OCI-LY7 (cell line): ENCODE results near the gene ELMO1. TPM values are rescaled to one million over a fixed set of nuclear protein-coding genes. Genes with fewer than 3 reads are reported as not detected.

Source experiments
- BruUV-seq: library from RNA; stranded (reverse); fragments of 400-500 nt; replicated peaks from 2 replicates; lab custom pipeline; 2021; lab: Mats Ljungman, UMichigan
- CTCF ChIA-PET: fragments of 300-600 bp; sonication (Branson Sonifier 250); formaldehyde crosslinking; loops from one replicate; lab custom pipeline; 2022; ENCODE audit warnings: antibody characterized with exemption; ENCODE audit not compliant: unreplicated experiment; lab: Charles Lee
- POLR2A ChIA-PET: fragments of 300-600 bp; sonication (Branson Sonifier 250); formaldehyde crosslinking; loops from one replicate; lab custom pipeline; 2022; ENCODE audit warnings: antibody characterized with exemption; lab: Charles Lee
- DNase-seq: peaks from one replicate; pipeline ENCODE4 v3.0.0-alpha.2; 2015; ENCODE audit warnings: low spot score
- H2AFZ ChIP-seq: fragments of 200-600 bp; sonication (generic), shearing (Covaris generic); 2 replicates; pipeline ENCODE4 v1.6.1; 2014; ENCODE audit warnings: mild to moderate bottlenecking, antibody characterized with exemption, low read length, moderate library complexity
- H3K27ac ChIP-seq: fragments of 200-600 bp; sonication (generic); 2 replicates; pipeline ENCODE4 v1.5.1; 2014; ENCODE audit warnings: mixed run types, low read depth, mild to moderate bottlenecking, moderate library complexity, low read length, inconsistent platforms; ENCODE audit not compliant: poor library complexity, severe bottlenecking
- H3K36me3 ChIP-seq: fragments of 200-600 bp; sonication (generic); 2 replicates; pipeline ENCODE4 v1.6.1; 2014; ENCODE audit warnings: mild to moderate bottlenecking, antibody characterized with exemption, low read length, moderate library complexity, mixed read lengths; ENCODE audit not compliant: insufficient read depth
- H3K4me1 ChIP-seq: fragments of 200-600 bp; sonication (generic); 2 replicates; pipeline ENCODE4 v1.5.1; 2014; ENCODE audit warnings: mild to moderate bottlenecking, low read length; ENCODE audit not compliant: insufficient read depth, poor library complexity, severe bottlenecking
- H3K4me2 ChIP-seq: fragments of 200-600 bp; sonication (generic); 2 replicates; pipeline ENCODE4 v1.6.1; 2014; ENCODE audit warnings: mild to moderate bottlenecking, low read length
- H3K4me3 ChIP-seq: fragments of 200-600 bp; sonication (generic); 2 replicates; pipeline ENCODE4 v1.5.1; 2014; ENCODE audit warnings: mild to moderate bottlenecking, low read depth, low read length; ENCODE audit not compliant: poor library complexity, severe bottlenecking
- H3K79me2 ChIP-seq: fragments of 200-600 bp; sonication (generic); 2 replicates; pipeline ENCODE4 v1.6.1; 2016; ENCODE audit warnings: low read depth, mild to moderate bottlenecking, low read length, moderate library complexity, mixed read lengths; ENCODE audit not compliant: insufficient read depth
- H3K9me2 ChIP-seq: fragments of 200-600 bp; sonication (generic); 2 replicates; pipeline ENCODE4 v1.6.1; 2016; ENCODE audit warnings: mild to moderate bottlenecking, low read length, mixed read lengths; ENCODE audit not compliant: insufficient read depth
- H3K9me3 ChIP-seq: fragments of 200-600 bp; sonication (generic); 2 replicates; pipeline ENCODE4 v1.6.1; 2014; ENCODE audit warnings: mild to moderate bottlenecking, mixed run types, low read length, mixed read lengths
- H4K20me1 ChIP-seq: fragments of 200-600 bp; sonication (generic); 2 replicates; pipeline ENCODE4 v1.6.1; 2014; ENCODE audit warnings: mild to moderate bottlenecking, antibody characterized with exemption, low read length, moderate library complexity, mixed read lengths; ENCODE audit not compliant: insufficient read depth
- EZH2phosphoT487 ChIP-seq: fragments of 200-600 bp; sonication (generic); IDR thresholded peaks from 2 replicates; pipeline ENCODE4 v1.6.1; 2018; ENCODE audit warnings: low read depth, borderline replicate concordance, mild to moderate bottlenecking, mixed run types, antibody characterized with exemption, low read length, moderate library complexity, mixed read lengths
- intact Hi-C: fragments of 100-400 bp; cut with micrococcal nuclease; formaldehyde crosslinking; loops from one replicate; pipeline ENCODE4 v1.10.0; 2022; ENCODE audit not compliant: unreplicated experiment
- total RNA-seq, 2 experiments: library from RNA; depleted of rRNA in 1 of 2; stranded (reverse); fragments of >200 nt in 1 of 2; shearing (Covaris generic) in 1 of 2; gene quantifications; 2 replicates each; pipeline ENCODE4 v1.2.3, GENCODE V29; 2014 to 2022
- TF ChIP-seq, protein P1 (sequence below): fragments of 200-600 bp; sonication (generic); conservative IDR thresholded peaks from 2 replicates; pipeline ENCODE4 v1.5.1; 2014; ENCODE audit warnings: mild to moderate bottlenecking, antibody characterized with exemption, low read length, moderate library complexity, mixed read lengths

ELMO1 gene
- total RNA-seq, 2 experiments from 2014 or later = 101 to 103 TPM

DNA sequence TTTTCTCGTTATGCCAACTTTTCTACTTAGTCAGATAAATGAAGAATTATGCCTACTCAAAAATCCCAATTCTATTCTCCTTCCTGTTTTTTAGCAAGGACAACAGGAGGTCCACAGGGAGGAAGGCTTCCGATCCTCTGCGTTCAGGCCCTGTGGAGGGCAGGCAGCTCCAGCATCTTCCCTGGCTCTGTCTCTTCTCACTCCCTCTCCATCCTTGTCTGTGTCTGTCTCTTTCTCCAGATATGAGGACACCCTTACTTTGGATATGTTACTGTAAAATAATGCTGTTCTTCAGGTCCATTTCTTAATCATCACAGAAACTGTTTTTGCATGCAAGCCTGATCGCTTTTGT is 166.6 kb downstream of the ELMO1 start:
- no peak for DNase-seq
- intact Hi-C loops = no loop called here
- H3K4me3 ChIP-seq = no peak overlapping the region
- H2AFZ ChIP-seq = no peak overlapping the region
- no peak overlapping the region for H3K4me2 ChIP-seq
- H3K79me2 ChIP-seq = peaks cover 62% of the 10 kb centered on the region
- H3K36me3 ChIP-seq = peaks cover 26% of the 10 kb centered on the region; the same call in 1 of the 2 replicates
- no peak overlapping the region for H3K27ac ChIP-seq
- H3K9me2 ChIP-seq = no peaks in the 10 kb centered on the region
- peaks cover 13% of the 10 kb centered on the region; the same call in 1 of the 2 replicates for H4K20me1 ChIP-seq
- H3K9me3 ChIP-seq = no peaks in the 10 kb centered on the region
- ChIA-PET POLR2A (no interaction called here), CTCF (no interaction called here)
- TF ChIP-seq EZH2phosphoT487 = no peak
- TF ChIP-seq, protein P1, sequence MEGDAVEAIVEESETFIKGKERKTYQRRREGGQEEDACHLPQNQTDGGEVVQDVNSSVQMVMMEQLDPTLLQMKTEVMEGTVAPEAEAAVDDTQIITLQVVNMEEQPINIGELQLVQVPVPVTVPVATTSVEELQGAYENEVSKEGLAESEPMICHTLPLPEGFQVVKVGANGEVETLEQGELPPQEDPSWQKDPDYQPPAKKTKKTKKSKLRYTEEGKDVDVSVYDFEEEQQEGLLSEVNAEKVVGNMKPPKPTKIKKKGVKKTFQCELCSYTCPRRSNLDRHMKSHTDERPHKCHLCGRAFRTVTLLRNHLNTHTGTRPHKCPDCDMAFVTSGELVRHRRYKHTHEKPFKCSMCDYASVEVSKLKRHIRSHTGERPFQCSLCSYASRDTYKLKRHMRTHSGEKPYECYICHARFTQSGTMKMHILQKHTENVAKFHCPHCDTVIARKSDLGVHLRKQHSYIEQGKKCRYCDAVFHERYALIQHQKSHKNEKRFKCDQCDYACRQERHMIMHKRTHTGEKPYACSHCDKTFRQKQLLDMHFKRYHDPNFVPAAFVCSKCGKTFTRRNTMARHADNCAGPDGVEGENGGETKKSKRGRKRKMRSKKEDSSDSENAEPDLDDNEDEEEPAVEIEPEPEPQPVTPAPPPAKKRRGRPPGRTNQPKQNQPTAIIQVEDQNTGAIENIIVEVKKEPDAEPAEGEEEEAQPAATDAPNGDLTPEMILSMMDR = no peak
- H3K4me1 ChIP-seq = peaks cover 14% of the 10 kb centered on the region
- no TSS peak for BruUV-seq

GRCh38 chr7:37281368-37282092 is 167.1 kb downstream of the ELMO1 start:
- Histone ChIP-seq H2AFZ (no peak overlapping the region), H3K27ac (no peak overlapping the region), H3K4me3 (no peak overlapping the region), H3K36me3 (peaks cover 26% of the 10 kb centered on the region; the same call in 1 of the 2 replicates), H3K4me1 (peaks cover 9% of the 10 kb centered on the region), H3K79me2 (peaks cover 62% of the 10 kb centered on the region), H4K20me1 (peaks cover 13% of the 10 kb centered on the region; the same call in 1 of the 2 replicates), H3K9me3 (no peaks in the 10 kb centered on the region), H3K4me2 (no peak overlapping the region), H3K9me2 (no peaks in the 10 kb centered on the region)
- ChIA-PET POLR2A (interaction anchor here (0.6 kb wide), 1 partner anchor 81 kb away, joined by 4 read pairs; no protein-coding TSS in a partner anchor), CTCF (no interaction called here)
- intact Hi-C loops = no loop called here
- no peak for TF ChIP-seq EZH2phosphoT487
- TF ChIP-seq, protein P1 = no peak
- no peak for DNase-seq
- BruUV-seq = no TSS peak

- no peak overlapping the region for H3K4me3 ChIP-seq
- H2AFZ ChIP-seq = no peak overlapping the region
- no peak overlapping the region for H3K27ac ChIP-seq
- no peaks in the 10 kb centered on the region for H4K20me1 ChIP-seq
- no TSS peak for BruUV-seq
- H3K36me3 ChIP-seq = peaks cover 42% of the 10 kb centered on the region
- H3K79me2 ChIP-seq = peaks cover 54% of the 10 kb centered on the region
- CTCF ChIA-PET = interaction anchor here (2.1 kb wide), 1 partner anchor 9 kb away, joined by 4 read pairs; no protein-coding TSS in a partner anchor
- intact Hi-C loops = no loop called here
- TF ChIP-seq, protein P1 = no peak
- no peak for TF ChIP-seq EZH2phosphoT487
- no peak overlapping the region for H3K4me2 ChIP-seq
- DNase-seq = no peak
- no peaks in the 10 kb centered on the region for H3K4me1 ChIP-seq
- H3K9me3 ChIP-seq = no peaks in the 10 kb centered on the region
- H3K9me2 ChIP-seq = no peaks in the 10 kb centered on the region
- POLR2A ChIA-PET = no interaction called here
Observed at GRCh38 chr7:37277513-37277912, 171.2 kb downstream of the ELMO1 start.
